HUES48 (cell line): ENCODE measurements around the gene UBR3.
"Not testable (repeated sequence)": the region's sequence is repeated elsewhere in the genome, so short reads cannot be mapped to it uniquely, and the experiment has no call there.

ENCODE experiments used
- H3K27ac ChIP-seq: one replicate; pipeline ENCODE4 v1.7.0; 2013; ENCODE audit warnings: low read depth, low read length, inconsistent platforms
- H3K27me3 ChIP-seq: 2 replicates; pipeline ENCODE4 v1.6.1; 2013; ENCODE audit warnings: mild to moderate bottlenecking, low read length; ENCODE audit not compliant: control insufficient read depth, insufficient read depth
- H3K36me3 ChIP-seq: 2 replicates; pipeline ENCODE4 v1.6.1; 2013; ENCODE audit warnings: low read length; ENCODE audit not compliant: control insufficient read depth, insufficient read depth
- H3K4me1 ChIP-seq: 2 replicates; pipeline ENCODE4 v1.6.1; 2013; ENCODE audit warnings: mild to moderate bottlenecking, low read length; ENCODE audit not compliant: control insufficient read depth, insufficient read depth
- H3K4me3 ChIP-seq: 2 replicates; pipeline ENCODE4 v1.5.1; 2013; ENCODE audit warnings: mild to moderate bottlenecking, low read depth, low read length
- H3K9ac ChIP-seq: 2 replicates; pipeline ENCODE4 v1.6.1; 2013; ENCODE audit warnings: mild to moderate bottlenecking, low read depth, low read length, moderate library complexity
- H3K9me3 ChIP-seq: 2 replicates; pipeline ENCODE4 v1.6.1; 2013; ENCODE audit warnings: low read length; ENCODE audit not compliant: control insufficient read depth, insufficient read depth

UBR3 gene

DNA sequence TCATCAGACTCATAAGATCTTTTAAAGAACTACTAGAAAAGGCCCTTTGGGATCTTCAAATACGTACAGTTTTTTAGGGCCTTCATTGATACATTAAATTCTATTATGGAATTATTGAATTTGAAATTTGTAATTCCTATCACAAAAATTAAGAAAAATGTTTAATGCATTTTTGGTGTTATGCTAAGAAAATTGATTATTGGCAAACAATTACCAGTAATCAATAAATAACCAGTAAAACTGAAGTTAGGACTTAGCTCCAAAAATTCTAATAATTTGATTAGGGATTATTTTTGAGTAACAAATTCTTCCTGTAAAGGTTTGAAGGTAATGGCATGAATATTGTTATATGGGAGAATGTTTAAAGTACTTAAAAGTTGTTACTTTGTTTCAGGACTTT is 119.3 kb downstream of the UBR3 start:
- H3K4me1 ChIP-seq: no peaks in the 10 kb centered on the region
- H3K4me3 ChIP-seq: no peak overlapping the region
- no peak overlapping the region for H3K27ac ChIP-seq
- H3K9me3 ChIP-seq: no peaks in the 10 kb centered on the region
- no peaks in the 10 kb centered on the region for H3K27me3 ChIP-seq
- H3K36me3 ChIP-seq: peaks cover 18% of the 10 kb centered on the region
- no peak overlapping the region for H3K9ac ChIP-seq

DNA sequence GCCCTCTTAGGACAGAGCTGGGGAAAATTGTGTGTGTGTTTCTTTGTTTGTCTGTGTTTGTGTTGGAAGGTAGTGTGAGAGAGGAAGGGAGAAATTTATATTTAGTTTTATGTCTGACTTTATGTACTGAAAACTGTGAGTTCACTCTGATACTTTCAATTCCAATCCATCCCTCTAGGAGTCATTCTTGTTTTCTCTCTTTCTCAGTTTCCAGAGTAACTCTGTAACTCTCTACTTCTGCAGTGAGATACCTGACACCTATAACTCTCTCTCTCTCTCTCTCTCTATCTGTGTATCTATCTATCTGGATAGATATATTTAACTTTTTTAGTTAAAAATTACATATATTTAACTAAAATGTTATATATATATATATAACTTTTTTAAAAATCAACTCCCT is 128.7 kb downstream of the UBR3 start:
- H3K36me3 ChIP-seq: peaks cover 9% of the 10 kb centered on the region; the same call in 1 of the 2 replicates
- no peak overlapping the region for H3K27ac ChIP-seq
- H3K4me3 ChIP-seq: no peak overlapping the region
- H3K4me1 ChIP-seq: no peaks in the 10 kb centered on the region
- no peaks in the 10 kb centered on the region for H3K9me3 ChIP-seq
- no peaks in the 10 kb centered on the region for H3K27me3 ChIP-seq
- H3K9ac ChIP-seq: no peak overlapping the region

DNA sequence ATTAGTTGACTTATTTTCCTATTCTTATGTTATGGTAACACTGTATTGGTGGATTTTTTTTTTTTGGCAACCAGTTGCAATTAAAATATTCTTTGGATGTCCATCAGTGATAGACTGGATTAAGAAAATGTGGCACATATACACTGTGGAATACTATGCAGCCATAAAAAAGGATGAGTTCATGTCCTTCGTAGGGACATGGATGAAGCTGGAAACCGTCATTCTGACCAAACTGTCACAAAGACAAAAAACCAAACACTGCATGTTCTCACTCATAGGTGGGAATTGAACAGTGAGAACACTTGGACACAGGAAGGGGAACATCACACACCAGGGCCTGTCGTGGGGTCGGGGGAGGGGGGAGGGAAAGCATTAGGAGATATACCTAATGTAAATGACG is 130.0 kb downstream of the UBR3 start:
- not testable (repeated sequence) for H3K27ac ChIP-seq, H3K27me3 ChIP-seq, H3K4me1 ChIP-seq, H3K4me3 ChIP-seq, H3K9ac ChIP-seq, H3K9me3 ChIP-seq, H3K36me3 ChIP-seq

DNA sequence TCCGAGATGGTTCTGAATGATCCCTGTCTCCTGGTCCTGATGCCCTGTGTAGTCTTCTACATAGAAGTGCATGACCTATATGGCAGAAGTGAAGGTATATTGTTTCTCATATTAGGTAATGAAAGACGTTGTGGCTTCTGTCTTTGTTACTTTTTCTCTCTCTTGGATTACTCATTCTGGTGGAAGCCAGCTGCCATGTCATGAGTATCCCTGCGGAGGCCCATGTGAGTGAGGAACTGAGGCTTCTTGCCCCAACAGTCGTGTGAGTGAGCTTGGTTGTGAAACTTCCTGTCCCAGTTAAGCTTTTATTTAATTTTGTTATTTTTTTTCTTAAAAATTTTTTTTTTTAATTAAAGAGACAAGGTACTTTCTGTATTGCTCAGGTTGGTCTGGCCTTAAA is 134.7 kb downstream of the UBR3 start:
- Histone ChIP-seq H3K36me3 (peaks cover 17% of the 10 kb centered on the region), H3K9ac (no peak overlapping the region), H3K4me3 (no peak overlapping the region), H3K27me3 (no peaks in the 10 kb centered on the region), H3K4me1 (no peaks in the 10 kb centered on the region), H3K27ac (no peak overlapping the region), H3K9me3 (no peaks in the 10 kb centered on the region)

DNA sequence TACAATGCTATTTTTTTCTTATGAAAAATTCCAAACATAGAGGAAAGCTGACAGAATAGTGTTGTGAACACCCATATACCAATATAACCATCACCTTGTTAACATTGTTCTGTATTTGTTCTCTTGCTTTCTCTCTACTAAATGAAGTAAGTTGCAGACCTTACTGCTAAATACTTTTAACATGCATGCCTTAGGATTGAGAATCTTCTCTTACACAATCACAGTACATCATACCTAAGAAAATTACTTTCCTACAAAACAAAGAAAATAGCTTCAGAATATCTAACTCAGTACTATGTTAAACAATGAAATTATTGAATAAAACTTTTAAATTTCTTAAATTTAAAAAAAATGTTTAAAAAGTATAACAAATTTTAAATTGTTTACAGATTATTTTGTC is 136.5 kb downstream of the UBR3 start:
- Histone ChIP-seq H3K27me3 (no peaks in the 10 kb centered on the region), H3K4me3 (no peak overlapping the region), H3K4me1 (no peaks in the 10 kb centered on the region), H3K36me3 (peaks cover 11% of the 10 kb centered on the region; the same call in 1 of the 2 replicates), H3K27ac (no peak overlapping the region), H3K9me3 (no peaks in the 10 kb centered on the region), H3K9ac (no peak overlapping the region)

DNA sequence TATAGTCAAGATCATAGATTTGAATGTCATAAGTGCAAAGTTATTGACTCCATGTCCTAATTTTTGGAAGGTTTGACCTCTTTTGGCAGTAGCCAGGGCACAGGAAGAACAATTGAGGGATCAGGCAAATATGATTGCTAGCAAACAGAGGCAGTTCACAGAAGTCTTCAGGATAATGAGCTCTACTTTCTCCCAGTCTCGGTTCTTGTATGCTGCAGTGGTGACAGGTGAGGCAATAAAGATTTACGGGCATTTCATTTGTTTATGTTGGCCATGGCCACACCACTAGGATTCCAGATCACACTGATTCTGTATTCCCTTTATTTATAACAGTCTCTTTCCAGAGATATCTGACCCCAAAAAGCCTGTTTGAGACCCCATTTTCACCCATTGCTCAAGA is 137.5 kb downstream of the UBR3 start:
- Histone ChIP-seq H3K36me3 (peaks cover 8% of the 10 kb centered on the region; the same call in 1 of the 2 replicates), H3K4me1 (no peaks in the 10 kb centered on the region), H3K27ac (no peak overlapping the region), H3K27me3 (no peaks in the 10 kb centered on the region), H3K9ac (no peak overlapping the region), H3K4me3 (no peak overlapping the region), H3K9me3 (no peaks in the 10 kb centered on the region)

DNA sequence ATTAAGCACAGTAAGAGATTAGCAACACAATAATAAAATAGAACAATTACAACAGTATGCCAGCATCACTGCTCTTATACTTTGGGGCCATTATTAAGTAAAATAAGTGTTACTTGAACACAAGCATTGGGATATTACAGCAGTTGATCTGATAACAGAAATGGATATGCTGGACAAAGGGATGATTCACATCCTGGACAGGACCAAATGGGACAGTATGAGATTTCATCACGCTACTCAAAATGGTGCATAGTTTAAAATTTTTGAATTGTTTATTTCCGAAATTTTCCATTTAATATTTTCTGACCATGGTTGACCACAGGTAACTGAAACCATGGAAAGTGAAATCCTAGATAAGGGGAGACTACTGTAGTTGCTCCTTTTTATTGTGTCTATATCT is 138.2 kb downstream of the UBR3 start:
- Histone ChIP-seq H3K9ac (no peak overlapping the region), H3K36me3 (peaks cover 8% of the 10 kb centered on the region; the same call in 1 of the 2 replicates), H3K4me1 (no peaks in the 10 kb centered on the region), H3K9me3 (no peaks in the 10 kb centered on the region), H3K27me3 (no peaks in the 10 kb centered on the region), H3K4me3 (no peak overlapping the region), H3K27ac (no peak overlapping the region)

DNA sequence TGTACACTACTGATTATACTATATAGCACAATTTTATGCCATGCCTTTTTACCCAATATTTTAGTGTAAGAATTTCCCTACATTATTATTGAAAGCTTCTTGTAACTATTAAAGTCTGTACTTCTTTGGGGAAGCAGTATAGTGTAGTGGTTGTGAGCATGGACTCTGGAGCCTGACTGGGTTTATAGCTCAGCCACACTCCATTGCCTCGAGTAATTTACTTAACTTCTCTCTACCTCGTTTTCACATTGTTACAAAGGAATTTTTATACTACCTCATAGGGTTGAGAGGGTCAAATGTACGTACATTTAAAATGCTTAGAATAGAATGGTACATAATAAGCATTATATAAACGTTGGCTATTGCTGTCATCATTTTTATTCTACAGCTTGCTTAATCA is 139.2 kb downstream of the UBR3 start:
- Histone ChIP-seq H3K27me3 (no peaks in the 10 kb centered on the region), H3K9me3 (no peaks in the 10 kb centered on the region), H3K27ac (no peak overlapping the region), H3K9ac (no peak overlapping the region), H3K4me3 (no peak overlapping the region), H3K4me1 (no peaks in the 10 kb centered on the region), H3K36me3 (peaks cover 8% of the 10 kb centered on the region; the same call in 1 of the 2 replicates)

DNA sequence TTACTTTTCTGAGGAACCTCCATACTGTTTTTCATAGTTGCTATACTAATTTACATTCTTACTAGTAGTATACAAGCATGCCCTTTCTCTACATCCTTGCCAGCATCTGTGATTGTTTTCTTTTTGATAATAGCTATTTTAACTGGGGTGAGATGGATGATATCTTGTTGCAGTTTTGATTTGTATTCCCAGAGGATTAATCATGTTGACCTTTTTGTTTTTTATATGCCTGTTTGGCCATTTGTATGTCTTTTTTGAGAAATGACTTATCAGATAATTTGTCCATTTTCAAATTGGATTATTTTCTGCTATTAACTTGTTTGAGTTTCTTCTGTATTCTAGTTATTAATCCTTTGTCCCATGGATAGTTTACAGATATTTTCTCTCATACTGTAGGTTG is 141.5 kb downstream of the UBR3 start:
- H3K4me3 ChIP-seq: no peak overlapping the region
- no peaks in the 10 kb centered on the region for H3K4me1 ChIP-seq
- no peaks in the 10 kb centered on the region for H3K27me3 ChIP-seq
- no peak overlapping the region for H3K9ac ChIP-seq
- H3K27ac ChIP-seq: no peak overlapping the region
- no peaks in the 10 kb centered on the region for H3K9me3 ChIP-seq
- peaks cover 8% of the 10 kb centered on the region; the same call in 1 of the 2 replicates for H3K36me3 ChIP-seq

DNA sequence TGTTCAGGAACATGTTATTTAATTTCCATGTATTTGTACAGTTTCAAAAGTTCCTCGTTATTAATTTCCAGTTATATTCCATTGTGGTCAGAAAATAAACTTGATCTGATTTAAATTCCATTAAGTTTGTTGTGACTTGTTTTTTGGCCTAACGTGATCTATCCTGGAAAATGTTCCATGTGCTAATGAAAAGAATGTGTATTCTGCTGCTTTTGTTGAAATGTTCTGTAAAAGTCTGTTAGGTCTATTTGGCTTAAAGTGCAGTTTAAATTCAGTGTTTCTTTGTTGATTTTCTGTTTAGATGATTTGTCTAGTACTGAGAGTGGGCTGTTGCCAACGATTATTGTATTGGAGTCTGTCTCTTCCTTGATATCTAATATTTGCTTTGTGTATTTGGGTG is 148.0 kb downstream of the UBR3 start:
- H3K4me1 ChIP-seq: no peaks in the 10 kb centered on the region
- no peaks in the 10 kb centered on the region for H3K36me3 ChIP-seq
- H3K27ac ChIP-seq: no peak overlapping the region

DNA sequence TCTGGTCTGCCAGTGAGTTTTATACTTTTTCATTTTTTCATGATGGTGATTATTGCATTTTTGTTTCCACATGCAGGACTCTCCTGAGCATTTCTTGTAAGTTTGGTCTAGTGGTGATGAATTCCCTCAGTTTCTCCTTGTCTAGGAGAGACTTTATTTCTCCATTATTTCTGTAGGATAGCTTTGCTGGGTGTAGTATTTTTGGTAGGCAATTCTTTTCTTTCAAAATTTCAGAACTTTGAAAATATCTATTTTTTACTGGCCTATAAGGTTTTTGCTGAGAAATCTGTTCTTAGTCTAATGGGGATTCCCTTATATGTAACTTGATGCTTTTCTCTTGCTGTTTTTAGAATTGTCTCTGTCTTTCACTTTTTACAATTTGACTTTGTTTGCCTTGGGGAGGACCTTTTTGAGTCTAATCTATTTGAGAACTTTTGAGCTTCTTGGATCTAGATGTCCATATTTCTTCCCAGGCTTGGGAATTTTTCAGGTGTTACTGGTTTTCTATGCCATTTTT is 149.1 kb downstream of the UBR3 start:
- Histone ChIP-seq H3K36me3 (no peaks in the 10 kb centered on the region), H3K27ac (no peak overlapping the region), H3K9me3 (peaks cover 8% of the 10 kb centered on the region), H3K4me1 (no peaks in the 10 kb centered on the region), H3K9ac (no peak overlapping the region), H3K27me3 (no peaks in the 10 kb centered on the region), H3K4me3 (no peak overlapping the region)

More for the DNA sequence above, 148.0 kb downstream of the UBR3 start:
- Histone ChIP-seq H3K27me3 (no peaks in the 10 kb centered on the region), H3K9me3 (peaks cover 8% of the 10 kb centered on the region), H3K9ac (no peak overlapping the region), H3K4me3 (no peak overlapping the region)

DNA sequence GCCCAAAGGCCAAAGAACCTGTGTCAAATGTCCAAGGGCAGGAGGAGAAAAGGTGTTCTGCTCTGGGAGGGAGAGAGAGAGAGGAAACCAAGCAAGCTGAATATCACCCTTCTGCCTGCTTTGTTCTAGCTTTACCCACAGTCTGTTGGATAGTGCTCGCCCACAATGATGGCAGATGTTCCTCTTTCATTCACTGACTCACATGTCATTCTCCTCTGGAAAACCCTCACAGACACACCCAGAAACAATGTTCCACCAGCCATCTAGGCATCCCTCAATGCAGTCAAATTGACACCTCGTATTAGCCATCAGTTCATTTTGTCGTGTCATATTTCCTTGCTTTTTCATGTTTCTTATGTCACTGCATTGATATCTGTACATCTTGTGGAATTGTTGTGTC is 150.3 kb downstream of the UBR3 start:
- Histone ChIP-seq H3K9me3 (peaks cover 8% of the 10 kb centered on the region), H3K9ac (no peak overlapping the region), H3K36me3 (no peaks in the 10 kb centered on the region), H3K27me3 (no peaks in the 10 kb centered on the region), H3K27ac (no peak overlapping the region), H3K4me3 (no peak overlapping the region), H3K4me1 (no peaks in the 10 kb centered on the region)
